GM19324 (cell line): ENCODE data around the gene ARF3.

Source experiments
- ATAC-seq: cut with Tn5 transposase; IDR thresholded peaks from one replicate; pipeline ENCODE4 v1.9.1; 2021; ENCODE audit warnings: mild to moderate bottlenecking, moderate library complexity; ENCODE audit not compliant: unreplicated experiment, low FRiP score

The ARF3 gene

DNA sequence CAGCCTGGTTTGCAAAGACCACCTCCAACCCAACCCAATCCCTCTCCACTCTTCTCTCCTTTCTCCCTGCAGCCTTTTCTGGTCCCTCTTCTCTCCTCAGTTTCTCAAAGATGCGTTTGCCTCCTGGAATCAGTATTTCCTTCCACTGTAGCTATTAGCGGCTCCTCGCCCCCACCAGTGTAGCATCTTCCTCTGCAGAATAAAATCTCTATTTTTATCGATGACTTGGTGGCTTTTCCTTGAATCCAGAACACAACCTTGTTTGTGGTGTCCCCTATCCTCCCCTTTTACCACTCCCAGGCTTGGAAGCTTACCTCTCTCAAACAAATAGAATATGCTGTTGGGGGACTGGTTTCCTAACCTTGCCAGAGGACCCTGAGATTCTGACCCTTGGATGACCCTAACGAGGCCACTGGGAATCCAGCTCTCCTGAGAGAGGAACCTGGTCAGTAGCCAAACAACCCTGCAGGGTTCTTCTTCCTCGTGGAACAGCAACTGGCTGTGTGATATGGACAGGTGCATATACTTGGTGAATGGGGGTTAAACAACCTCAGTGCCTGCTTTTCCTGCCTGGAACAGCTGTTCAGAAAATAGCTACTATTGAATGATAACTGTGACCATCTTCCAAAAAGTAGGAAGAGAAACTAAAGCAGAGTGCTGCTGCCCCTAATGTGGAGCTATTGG is 25.3 kb upstream of the ARF3 start:
- ATAC-seq = no peak

DNA sequence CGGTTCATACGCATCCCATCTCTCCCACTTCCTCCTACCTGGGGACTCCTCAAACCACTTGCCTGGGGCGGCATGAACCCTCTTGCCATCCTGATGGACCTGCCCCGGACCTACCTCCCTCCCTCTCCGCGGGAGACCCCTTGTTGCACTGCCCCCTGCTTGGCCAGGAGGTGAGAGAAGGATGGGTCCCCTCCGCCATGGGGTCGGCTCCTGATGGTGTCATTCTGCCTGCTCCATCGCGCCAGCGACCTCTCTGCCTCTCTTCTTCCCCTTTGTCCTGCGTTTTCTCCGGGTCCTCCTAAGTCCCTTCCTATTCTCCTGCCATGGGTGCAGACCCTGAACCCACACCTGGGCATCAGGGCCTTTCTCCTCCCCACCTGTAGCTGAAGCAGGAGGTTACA is 24.5 kb upstream of the ARF3 start:
- ATAC-seq = no peak

DNA sequence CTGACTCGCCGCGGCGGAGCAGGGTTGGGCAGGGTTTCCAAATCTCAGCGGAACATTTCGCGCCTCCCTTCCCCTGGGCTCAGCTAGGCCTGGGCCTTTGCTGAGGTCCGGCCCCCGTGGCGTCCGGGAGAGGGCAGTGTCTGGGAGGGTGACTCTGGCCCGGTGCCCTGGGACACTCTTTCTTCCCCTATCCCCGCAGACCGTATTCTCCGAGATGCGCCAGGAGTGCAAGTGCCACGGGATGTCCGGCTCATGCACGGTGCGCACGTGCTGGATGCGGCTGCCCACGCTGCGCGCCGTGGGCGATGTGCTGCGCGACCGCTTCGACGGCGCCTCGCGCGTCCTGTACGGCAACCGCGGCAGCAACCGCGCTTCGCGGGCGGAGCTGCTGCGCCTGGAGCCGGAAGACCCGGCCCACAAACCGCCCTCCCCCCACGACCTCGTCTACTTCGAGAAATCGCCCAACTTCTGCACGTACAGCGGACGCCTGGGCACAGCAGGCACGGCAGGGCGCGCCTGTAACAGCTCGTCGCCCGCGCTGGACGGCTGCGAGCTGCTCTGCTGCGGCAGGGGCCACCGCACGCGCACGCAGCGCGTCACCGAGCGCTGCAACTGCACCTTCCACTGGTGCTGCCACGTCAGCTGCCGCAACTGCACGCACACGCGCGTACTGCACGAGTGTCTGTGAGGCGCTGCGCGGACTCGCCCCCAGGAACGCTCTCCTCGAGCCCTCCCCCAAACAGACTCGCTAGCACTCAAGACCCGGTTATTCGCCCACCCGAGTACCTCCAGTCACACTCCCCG is 23.9 kb upstream of the ARF3 start:
- no peak for ATAC-seq

DNA sequence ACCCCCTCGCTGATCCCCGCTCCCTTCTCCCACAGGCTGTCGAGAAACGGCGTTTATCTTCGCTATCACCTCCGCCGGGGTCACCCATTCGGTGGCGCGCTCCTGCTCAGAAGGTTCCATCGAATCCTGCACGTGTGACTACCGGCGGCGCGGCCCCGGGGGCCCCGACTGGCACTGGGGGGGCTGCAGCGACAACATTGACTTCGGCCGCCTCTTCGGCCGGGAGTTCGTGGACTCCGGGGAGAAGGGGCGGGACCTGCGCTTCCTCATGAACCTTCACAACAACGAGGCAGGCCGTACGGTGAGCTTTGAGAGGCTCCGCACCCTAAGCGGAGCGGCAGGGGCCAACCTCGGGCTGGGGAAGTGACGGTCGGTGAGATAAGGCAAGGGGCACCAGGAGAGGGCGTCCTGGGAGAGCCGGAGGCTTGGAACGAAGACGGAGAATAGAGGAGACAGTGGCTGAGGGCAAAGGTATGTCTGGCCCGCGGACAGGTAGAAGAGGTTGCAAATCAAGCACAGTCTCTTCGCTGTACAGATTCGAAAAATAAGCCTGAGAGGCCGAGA is 23.2 kb upstream of the ARF3 start:
- ATAC-seq = no peak

DNA sequence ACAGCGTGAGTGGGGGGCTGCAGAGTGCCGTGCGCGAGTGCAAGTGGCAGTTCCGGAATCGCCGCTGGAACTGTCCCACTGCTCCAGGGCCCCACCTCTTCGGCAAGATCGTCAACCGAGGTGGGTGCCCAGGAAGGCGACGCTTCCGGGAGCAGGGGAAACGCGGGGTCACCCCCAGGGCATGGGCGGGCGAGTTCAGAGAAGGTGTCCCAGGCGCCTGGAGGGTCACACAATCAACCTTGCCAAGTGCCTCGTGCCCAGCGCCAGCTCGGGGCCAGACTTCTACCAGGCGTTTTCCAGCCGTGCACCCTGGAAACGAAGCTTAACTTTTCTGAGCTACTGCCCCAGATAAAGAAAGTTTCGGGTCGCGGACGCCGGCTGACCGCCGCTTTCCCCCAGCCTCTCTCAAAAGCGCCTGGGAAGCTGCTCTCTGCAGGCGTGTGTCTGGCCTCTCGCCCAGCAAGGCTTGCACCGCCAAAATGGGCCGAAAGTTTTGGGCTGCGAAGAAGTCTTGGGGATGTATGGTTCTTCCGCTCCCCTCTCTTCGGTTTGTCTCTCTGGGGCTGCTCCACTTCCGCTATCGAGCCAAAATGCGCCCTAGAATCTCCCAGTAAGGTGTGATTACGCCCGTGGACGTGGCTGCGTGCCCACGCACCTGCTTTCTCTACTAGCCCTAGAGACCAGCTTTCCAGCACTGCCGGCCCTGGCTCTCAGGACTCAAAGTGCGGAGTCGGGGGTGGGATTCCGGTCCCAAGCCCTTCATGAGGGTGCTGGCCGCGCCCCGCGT is 22.5 kb upstream of the ARF3 start:
- ATAC-seq = no peak

DNA sequence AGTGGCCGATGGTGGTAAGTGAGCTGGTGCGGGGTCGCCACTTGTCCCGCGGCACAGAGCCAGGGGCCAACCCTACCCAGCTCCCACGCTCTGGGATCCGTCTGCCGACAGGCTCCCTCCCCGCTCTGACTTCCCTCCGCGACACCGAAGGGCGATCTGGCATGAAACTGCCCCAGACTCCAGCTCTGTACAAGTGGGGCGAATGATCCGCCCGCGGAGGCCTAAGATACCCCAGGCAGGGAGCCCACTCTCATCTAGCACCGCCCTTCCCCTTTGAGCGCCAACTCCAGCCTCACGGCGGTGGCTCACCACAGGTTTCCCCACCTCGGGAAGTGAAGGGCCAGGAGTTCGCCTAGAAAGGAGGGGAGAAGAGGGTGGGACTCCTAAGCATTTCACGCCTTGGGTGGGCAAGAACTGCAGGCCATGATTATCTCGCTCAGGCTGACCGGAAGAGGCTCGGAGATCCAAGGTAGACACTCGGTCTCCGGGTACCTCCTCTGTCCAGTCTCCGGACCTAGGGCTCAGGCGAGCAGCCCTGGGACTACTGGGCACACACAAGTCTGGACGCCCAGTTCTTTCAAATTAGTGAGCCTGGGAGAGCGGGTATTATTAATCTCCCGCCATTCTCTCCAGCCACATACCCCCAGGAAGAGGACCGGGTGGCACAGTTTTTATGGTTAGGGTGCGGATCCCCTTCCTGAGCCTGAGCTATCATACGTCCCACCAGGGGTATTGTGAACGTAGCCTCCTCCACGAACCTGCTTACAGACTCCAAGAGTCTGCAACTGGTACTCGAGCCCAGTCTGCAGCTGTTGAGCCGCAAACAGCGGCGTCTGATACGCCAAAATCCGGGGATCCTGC is 21.7 kb upstream of the ARF3 start:
- ATAC-seq = no peak

DNA sequence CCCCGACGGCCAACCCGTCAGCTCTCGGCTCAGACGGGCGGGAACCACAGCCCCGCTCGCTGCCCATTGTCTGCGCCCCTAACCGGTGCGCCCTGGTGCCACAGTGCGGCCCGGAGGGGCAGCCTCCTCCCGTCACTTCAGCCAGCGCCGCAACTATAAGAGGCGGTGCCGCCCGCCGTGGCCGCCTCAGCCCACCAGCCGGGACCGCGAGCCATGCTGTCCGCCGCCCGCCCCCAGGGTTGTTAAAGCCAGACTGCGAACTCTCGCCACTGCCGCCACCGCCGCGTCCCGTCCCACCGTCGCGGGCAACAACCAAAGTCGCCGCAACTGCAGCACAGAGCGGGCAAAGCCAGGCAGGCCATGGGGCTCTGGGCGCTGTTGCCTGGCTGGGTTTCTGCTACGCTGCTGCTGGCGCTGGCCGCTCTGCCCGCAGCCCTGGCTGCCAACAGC is 21.0 kb upstream of the ARF3 start, which contains the start of gene WNT1:
Gene WNT1, plus strand, starts transcription at position 32 of the 450 bp plus-strand sequence. Its CDS starts 329 bp downstream, at position 361.
- ATAC-seq = no peak

DNA sequence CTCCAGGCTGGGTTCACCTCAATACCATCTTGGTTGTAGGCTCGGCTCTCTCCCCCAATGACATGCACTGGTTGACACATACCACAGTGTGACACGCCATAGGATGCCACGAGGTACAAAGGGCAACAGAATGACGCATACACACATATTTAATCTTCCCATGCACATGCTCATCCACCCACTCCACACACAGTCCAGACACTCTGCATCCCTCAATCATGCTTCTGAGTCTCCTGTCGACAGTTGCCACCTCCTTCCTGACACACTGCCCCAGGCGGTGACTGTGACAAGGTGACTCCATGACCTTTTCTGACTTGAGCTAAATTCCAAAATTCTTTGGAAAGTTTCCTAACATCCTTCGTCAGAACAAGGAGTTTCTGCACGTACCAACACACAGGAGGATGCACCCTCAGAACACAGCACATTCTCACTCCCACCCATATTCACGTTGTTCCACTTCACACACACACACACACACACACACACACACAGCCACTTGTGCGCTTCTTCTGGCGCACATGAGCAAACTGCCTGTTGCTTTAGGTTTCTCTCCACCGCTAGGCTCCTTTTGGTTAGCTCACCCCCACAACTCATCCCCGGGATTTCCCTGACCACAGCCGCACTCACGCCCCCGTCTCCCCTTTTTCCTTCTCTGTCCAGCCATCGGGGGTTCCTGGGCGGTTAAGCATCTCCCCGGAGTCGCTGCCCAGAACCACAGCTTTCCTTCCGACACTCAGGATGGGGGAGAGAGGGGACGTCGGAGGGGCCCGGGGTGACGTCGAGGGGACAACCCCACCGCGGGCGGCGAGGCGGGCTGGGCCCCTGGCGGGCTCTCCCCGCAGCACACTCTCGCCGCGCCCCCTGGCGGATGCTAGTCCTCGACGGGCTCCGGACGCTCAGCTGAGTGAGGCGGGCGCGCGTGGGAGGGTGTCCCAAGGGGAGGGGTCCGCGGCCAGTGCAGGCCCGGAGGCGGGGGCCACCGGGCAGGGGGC is 20.3 kb upstream of the ARF3 start:
- ATAC-seq = no peak

DNA sequence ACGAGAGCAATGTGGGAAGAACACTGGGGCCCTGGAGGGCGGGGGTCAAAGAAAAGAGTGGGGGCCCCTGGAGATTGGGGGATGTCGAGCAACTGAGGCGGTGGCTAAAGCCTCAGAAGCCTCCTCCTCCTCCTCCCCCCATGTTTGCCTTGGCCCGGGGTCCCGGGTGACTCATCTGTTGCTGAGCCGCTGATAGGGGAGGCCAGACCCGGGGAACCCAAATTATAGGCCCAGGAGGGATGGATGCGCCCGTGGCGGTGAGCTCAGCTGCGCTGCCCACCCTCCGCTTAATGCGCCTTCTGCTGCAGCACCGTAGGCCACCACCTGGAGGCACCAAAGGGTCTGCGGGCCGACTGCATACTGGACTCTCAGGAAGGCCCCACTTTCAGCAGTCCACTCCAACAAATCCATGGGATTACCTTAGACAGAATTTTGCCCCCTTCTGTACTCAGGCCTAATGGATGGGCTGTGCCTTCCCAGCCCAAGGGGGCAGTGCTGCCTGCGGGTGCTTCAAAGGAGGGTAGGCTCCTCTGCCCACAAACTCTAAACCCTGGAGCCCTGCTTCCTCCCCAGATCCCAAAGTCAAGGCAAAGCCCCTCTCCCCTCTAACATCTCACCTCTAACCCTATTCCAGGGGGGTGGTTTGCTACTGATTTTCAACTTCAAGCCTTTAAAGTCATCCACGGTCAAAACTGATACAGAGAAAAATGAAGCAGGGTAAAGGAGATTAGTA is 16.8 kb upstream of the ARF3 start:
- no peak for ATAC-seq

DNA sequence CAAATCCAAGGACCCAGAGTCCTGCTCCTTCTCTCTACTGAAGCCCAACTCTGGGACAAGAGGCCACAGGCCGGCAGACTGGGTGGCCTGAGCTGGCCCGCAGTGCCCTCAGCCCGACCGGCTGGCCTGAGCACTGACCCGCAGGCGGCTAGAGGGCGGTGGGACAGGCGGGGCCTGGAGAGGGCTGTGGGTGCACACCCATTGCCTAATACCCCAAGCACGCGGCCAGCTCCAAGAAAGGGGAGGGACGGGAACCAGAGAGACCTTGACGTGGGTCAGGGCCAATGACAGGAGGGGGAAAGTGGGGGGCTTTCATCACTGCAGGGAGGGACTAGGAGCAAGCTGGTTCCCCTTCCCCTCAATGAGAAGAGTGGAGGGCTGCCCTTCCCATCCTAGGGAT is 16.2 kb upstream of the ARF3 start:
- no peak for ATAC-seq

DNA sequence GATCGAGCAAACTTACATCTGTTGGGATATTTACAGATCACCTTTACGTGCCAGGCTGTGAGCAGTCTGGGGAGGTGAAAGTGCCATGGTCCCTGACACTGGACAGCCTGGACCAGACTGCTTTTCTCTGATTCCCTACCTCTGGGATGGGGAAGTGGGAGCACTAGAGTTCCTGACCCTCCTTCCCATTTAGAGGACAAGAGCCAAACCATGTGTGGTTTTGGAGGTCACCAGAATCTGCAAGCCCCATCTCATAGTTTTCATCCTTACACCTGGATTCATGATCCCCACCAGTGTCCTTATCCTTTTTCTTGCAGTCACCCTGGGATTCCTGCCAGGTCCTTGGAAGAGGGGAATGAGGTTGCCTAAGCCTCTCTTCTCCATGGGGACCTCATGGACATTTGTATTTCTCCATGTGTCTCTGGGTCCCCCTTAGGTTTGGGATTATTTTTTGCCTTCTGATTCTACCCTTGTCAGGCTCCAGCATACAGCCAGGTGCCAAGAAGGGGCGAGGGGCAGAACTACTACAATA is 15.7 kb upstream of the ARF3 start:
- ATAC-seq = no peak

DNA sequence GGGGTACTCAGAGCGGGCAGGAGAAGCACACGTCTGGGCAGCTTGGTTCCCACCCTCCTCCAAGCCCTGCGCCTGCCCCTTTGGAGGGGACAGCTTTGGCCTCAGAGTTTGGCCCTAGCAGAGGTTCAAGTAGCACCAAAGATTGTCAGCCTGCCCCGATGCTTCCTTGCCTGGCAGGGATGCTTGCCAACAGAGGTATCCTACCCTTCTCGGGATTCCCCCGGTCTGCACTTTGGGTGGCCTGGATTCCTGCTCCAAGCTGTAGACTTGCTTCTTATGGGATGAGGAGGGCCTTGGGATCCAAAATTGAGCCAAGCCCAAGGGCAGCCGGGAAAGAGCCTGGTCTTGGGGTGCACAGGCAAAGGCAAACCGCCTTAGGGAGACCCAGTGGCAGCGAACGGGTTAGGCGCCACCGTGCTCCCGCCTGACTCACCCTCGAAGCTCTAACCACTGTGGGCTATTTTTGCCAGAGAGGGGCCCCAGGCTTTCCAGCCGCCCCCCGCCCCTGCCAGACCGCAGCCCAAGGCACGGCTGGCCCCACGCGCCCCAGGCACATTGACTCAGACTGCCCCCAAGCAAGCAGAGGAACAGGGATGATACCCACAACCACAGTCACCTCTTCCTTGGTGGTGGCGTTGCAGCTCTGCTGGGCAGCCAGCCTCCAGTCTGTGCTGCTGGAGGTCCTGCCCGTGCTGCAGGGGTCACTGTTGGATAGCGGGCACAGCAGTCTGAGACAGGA is 15.1 kb upstream of the ARF3 start:
- no peak for ATAC-seq

DNA sequence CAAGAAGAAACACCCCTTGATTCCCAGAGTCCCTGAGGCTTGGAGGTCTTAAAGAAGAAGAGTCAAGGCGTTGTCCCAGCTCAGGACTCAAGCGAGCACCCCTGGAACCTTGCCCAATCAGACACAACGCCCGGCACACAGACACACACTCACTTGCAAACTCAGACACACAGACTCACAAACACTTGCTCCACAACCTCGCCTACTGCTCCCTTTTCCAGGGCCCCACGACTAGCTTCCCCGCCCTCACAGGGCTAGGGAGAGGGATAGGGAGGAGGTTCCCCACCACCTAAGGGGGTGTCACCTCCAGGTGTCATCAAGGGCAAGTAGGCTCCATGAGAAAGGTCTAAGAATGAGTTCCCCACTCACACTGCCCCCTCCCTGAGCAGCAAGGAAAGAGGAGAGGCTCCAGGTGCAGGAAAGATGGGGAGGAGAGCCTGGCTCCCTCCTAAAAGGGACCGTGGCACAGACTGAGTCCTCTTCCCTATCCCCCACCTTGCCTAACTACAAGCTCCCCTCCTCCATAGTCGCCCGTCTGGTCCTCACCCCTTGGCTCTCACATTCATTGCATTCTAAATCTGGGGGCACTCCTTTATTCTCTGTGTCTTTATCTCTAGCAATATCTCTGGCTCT is 13.5 kb upstream of the ARF3 start:
- no peak for ATAC-seq

DNA sequence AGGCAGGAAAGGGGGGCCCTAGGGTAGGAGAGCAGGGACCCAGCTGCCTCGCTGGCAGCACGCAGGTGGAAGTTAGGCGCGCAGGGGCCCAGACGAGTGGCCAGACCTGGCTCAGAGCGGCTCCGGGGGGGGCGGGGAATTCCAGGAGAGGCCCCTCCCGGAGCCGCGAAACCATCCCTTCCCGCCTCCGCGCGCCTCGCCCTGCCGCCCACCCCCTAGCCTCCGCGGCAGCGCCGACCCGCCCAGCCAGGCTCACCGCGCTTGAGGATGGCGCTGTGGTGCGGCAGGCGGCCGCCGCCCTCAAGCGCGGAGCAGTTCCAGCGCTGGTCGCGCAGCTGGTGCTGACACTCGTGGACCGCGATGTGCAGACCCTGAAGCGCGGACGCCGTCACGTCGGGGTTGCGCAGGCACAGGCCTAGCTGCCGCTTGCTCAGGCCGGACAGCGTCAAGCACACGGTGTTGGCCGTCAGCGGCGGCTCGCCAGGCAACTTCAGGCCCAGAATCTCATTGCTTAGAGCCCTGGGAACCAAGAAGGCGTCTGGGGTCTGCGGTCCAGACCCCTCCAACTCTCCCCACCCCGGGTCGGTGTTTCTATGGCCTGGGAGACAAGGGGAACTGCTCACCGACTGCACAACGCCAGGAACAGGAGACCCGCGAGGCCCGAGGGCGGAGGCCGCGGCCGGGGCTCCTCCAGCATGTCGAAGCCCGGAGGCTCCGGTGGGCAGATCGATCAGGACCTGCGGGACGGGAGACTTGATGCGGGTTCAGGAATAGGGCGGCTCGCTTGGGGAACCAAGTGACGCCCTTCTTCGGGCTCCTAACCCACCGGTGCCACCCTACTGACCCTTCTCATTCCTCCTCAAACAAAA is 12.8 kb upstream of the ARF3 start:
- no peak for ATAC-seq

DNA sequence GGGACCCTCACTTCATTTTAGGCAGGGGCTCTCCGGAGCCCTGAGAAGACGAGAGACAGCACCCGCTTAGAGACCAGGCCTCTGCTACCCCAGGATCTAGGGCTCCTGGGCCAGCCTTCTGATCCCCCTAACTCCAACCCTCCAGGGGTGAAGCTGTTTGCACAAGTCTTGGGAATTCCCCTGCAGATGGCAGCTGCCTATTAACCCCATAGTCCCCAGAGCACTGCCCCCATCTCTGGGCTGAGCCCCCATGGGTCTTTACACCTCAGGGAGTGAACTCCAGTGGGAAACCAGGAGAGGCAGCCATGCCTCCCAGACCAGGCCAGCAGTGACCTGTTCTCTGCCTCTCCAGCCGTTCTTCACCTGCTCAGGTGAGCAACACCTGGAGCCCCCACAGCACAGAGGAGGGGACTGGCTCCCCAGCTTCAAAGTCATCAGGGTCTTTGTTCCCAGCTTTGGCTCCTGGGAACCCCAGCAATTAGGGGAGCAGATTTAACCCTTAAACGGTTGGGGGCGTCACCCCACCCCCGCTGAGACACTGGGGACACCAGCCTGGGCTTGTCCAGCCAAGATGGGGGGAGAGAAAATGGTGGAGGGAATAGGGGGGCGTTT is 12.0 kb upstream of the ARF3 start:
- no peak for ATAC-seq
